IgD-negative memory B cell (primary cell): Measurements from ENCODE around the gene GALNT1. TPM values are rescaled to one million over a fixed set of nuclear protein-coding genes. Genes with fewer than 3 reads are reported as not detected.

Experiments used
- H3K27ac Mint-ChIP-seq, 3 donors: one replicate each; pipeline ENCODE4 v1.8.0; 2020 to 2022; ENCODE audit warnings: mild to moderate bottlenecking in 3 of 3, mixed read lengths in 3 of 3, moderate library complexity in 1 of 3
- H3K27me3 Mint-ChIP-seq: one replicate; pipeline ENCODE4 v1.8.0; 2021; ENCODE audit warnings: mixed read lengths
- H3K36me3 Mint-ChIP-seq: one replicate; pipeline ENCODE4 v1.8.0; 2020; ENCODE audit warnings: mild to moderate bottlenecking, mixed read lengths
- H3K4me1 Mint-ChIP-seq, 3 donors: one replicate each; pipeline ENCODE4 v1.8.0; 2020 to 2022; ENCODE audit warnings: mixed read lengths in 3 of 3, mild to moderate bottlenecking in 1 of 3
- H3K4me3 Mint-ChIP-seq, 4 donors: one replicate each; pipeline ENCODE4 v1.8.0; 2020 to 2022; ENCODE audit warnings: mild to moderate bottlenecking in 4 of 4, mixed read lengths in 4 of 4, moderate library complexity in 3 of 4
- H3K9me3 Mint-ChIP-seq, 3 donors: one replicate each; pipeline ENCODE4 v1.8.0; 2020 to 2021; ENCODE audit warnings: mixed read lengths in 3 of 3, mild to moderate bottlenecking in 1 of 3
- polyA plus RNA-seq: library from polyadenylated mRNA; unstranded; fragments of 300-500 nt; fragmentation: Illumina TruSeq; gene quantifications from one replicate; pipeline ENCODE4 v1.2.3, GENCODE V29; 2021

Gene GALNT1
- polyA plus RNA-seq, 1 donor from 2014 or later: 15.5 TPM

DNA sequence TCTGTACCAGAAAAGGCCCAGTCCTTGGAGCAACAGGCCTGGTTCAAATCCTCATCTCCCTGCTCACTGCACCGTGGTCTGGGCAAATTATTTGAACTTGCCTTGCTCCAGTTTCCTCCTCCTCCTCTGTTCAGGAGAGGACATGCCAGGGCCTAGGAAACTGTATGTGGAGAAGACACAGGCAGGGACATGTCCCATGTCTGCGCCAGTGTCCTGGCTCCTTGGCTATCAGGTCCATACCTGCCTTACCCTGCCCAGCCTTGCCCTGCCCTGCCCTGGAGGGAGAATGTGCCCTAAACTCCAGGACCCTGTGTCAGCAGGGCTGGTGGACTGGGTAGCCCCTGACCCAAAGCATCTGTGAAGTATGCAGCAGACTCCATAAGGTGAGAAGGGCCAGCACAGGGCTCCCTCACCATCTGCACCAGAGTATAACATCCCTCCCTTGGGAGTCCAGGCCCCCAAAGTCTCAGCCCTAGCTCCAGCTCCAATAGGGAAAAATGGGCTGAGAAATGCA lies 165.3 kb downstream of the GALNT1 start:
- peaks cover 0 to 1% (median 0%) of the 10 kb centered on the region in 3 donors for H3K4me1 Mint-ChIP-seq
- peaks cover 0 to 12% (median 2%) of the 10 kb centered on the region in 3 donors for H3K9me3 Mint-ChIP-seq
- H3K27me3 Mint-ChIP-seq: peaks cover 4% of the 10 kb centered on the region
- no peak overlapping the region for H3K27ac Mint-ChIP-seq
- H3K36me3 Mint-ChIP-seq: no peaks in the 10 kb centered on the region
- no peak overlapping the region for H3K4me3 Mint-ChIP-seq

DNA sequence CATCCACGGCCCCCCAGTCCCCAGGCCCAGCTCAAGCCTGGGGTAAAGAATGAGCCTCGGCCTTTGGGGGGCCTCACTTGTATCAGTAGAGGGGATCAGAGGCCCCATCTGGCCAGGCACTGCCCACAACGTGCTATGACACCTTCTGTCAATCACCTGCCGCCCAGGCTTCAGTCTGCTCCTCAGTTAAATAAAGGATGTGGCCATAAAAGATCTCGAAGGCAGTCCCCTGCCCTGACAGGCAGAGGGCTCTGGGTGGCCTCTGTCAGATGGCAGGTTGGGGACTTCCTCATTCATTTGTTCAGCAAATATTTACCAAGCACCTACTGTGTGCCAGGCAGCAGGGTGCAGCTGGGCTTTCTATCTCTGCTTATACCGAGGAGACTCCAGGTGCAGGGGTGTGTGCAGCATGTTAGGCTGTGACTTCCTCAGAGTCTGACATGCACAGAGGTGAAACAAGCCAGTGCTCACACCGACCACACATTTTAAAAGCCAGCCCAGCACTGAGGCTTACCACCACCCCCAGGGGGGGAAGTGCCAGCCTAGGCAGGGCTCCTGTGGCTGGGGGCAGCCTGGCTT lies 166.4 kb downstream of the GALNT1 start:
- Mint-ChIP-seq H3K27ac (no peak overlapping the region), H3K4me1 (peaks cover 0 to 1% (median 0%) of the 10 kb centered on the region in 3 donors), H3K9me3 (peaks cover 0 to 12% (median 2%) of the 10 kb centered on the region in 3 donors), H3K4me3 (no peak overlapping the region), H3K36me3 (no peaks in the 10 kb centered on the region), H3K27me3 (peaks cover 2% of the 10 kb centered on the region)

DNA sequence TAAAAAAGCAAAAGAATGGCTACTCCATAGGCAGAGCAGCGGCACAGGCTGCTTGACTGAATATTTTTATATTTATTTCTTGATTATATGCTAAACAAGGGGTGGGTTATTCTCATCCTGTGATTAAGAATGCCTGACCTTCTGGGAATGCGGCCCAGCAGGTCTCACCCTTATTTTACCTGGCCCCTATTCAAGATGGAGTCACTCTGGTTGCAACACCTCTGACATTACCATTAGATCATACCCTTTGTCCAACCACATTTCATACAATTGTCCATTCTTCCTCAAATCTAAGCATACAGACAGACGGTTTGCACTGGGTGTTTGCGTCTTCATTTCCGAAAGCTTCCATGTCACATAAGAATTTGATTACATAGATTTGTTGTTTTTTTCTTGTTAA lies 168.2 kb downstream of the GALNT1 start:
- Mint-ChIP-seq H3K4me3 (no peak overlapping the region), H3K9me3 (peaks cover 0 to 10% (median 2%) of the 10 kb centered on the region in 3 donors), H3K4me1 (peaks cover 0 to 1% (median 0%) of the 10 kb centered on the region in 3 donors), H3K27me3 (no peaks in the 10 kb centered on the region), H3K36me3 (no peaks in the 10 kb centered on the region), H3K27ac (no peak overlapping the region)

DNA sequence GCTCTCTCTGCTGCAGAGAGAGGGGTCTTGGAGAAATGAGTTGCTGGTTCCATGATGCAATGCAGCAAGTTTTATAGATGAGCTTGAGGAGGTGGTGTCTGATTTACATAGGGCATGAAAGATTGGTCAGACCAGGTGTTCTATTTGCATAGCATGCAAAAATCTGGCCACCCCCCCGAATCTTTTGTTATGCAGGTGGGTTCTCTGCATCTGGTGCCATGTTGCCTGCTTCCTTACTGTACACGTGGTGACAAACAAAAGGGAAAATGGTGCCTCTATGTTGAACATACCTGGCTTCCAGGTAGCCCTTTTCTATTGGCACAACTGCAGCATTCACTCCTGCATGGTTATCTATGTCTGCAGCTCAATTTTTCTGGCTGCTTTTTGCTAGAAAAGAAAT lies 169.4 kb downstream of the GALNT1 start:
- H3K27me3 Mint-ChIP-seq: no peaks in the 10 kb centered on the region
- no peak overlapping the region for H3K4me3 Mint-ChIP-seq
- H3K4me1 Mint-ChIP-seq: peaks cover 0 to 1% (median 0%) of the 10 kb centered on the region in 3 donors
- no peak overlapping the region for H3K27ac Mint-ChIP-seq
- H3K9me3 Mint-ChIP-seq: peaks cover 0 to 3% (median 0%) of the 10 kb centered on the region in 3 donors
- H3K36me3 Mint-ChIP-seq: no peaks in the 10 kb centered on the region

- peaks cover 0 to 1% (median 0%) of the 10 kb centered on the region in 3 donors for H3K4me1 Mint-ChIP-seq
Measured at GRCh38 chr18:35753306-35753910, 171.9 kb downstream of the GALNT1 start.

GRCh38 chr18:35754464-35754863 lies 172.9 kb downstream of the GALNT1 start:
- no peak overlapping the region for H3K27ac Mint-ChIP-seq
- H3K4me3 Mint-ChIP-seq: no peak overlapping the region
- peaks cover 0 to 1% (median 0%) of the 10 kb centered on the region in 3 donors for H3K9me3 Mint-ChIP-seq
- H3K27me3 Mint-ChIP-seq: peaks cover 7% of the 10 kb centered on the region
- H3K4me1 Mint-ChIP-seq: peaks cover 0 to 1% (median 0%) of the 10 kb centered on the region in 3 donors
- no peaks in the 10 kb centered on the region for H3K36me3 Mint-ChIP-seq

More at GRCh38 chr18:35753306-35753910, 171.9 kb downstream of the GALNT1 start:
- Mint-ChIP-seq H3K36me3 (no peaks in the 10 kb centered on the region), H3K9me3 (no peaks in the 10 kb centered on the region), H3K27ac (no peak overlapping the region), H3K4me3 (no peak overlapping the region), H3K27me3 (peaks cover 3% of the 10 kb centered on the region)

- no peaks in the 10 kb centered on the region for H3K36me3 Mint-ChIP-seq
- peak overlapping the region in 1 of 4 donors; percentile 35 for H3K4me3 Mint-ChIP-seq
- H3K4me1 Mint-ChIP-seq: peaks cover 0 to 1% (median 0%) of the 10 kb centered on the region in 3 donors
- peaks cover 7% of the 10 kb centered on the region for H3K27me3 Mint-ChIP-seq
- peaks cover 0 to 4% (median 0%) of the 10 kb centered on the region in 3 donors for H3K9me3 Mint-ChIP-seq
- no peak overlapping the region for H3K27ac Mint-ChIP-seq
Measured at GRCh38 chr18:35755369-35755768, 173.8 kb downstream of the GALNT1 start.

GRCh38 chr18:35756506-35757117 lies 175.1 kb downstream of the GALNT1 start:
- Mint-ChIP-seq H3K27me3 (peaks cover 7% of the 10 kb centered on the region), H3K4me3 (no peak overlapping the region), H3K9me3 (peaks cover 0 to 4% (median 0%) of the 10 kb centered on the region in 3 donors), H3K4me1 (no peaks in the 10 kb centered on the region), H3K27ac (no peak overlapping the region), H3K36me3 (no peaks in the 10 kb centered on the region)

Other genes starting within 250 kb of the GALNT1 start
- 86.9 TPM for gene ZNF24, start 237.3 kb upstream of the GALNT1 start, polyA plus RNA-seq
- gene ZNF396, start 204.4 kb upstream of the GALNT1 start, polyA plus RNA-seq: 1.5 TPM
- gene INO80C, start 83.8 kb upstream of the GALNT1 start, polyA plus RNA-seq: 28.2 TPM